PFSK-1 (cell line): ENCODE data around the gene RALBP1.

Experiments used
- FOXP2 ChIP-seq: optimal IDR thresholded peaks from 2 replicates; pipeline ENCODE3; 2011; ENCODE audit warnings: borderline replicate concordance, control low read depth, inconsistent platforms; ENCODE audit not compliant: insufficient read depth; ENCODE audit errors: extremely low read length, extremely low read depth
- POLR2AphosphoS5 ChIP-seq: IDR thresholded peaks from 2 replicates; pipeline ENCODE4 v1.6.1; 2012; ENCODE audit warnings: low read depth, mild to moderate bottlenecking, control low read depth, low read length, moderate library complexity
- SIN3A ChIP-seq: IDR thresholded peaks from 2 replicates; pipeline ENCODE4 v1.6.1; 2012; ENCODE audit warnings: mild to moderate bottlenecking, low read length, moderate library complexity, borderline replicate concordance; ENCODE audit not compliant: insufficient read depth
- TAF1 ChIP-seq: IDR thresholded peaks from 2 replicates; pipeline ENCODE4 v1.6.1; 2012; ENCODE audit warnings: low read length, control low read depth, borderline replicate concordance; ENCODE audit not compliant: insufficient read depth
- TF ChIP-seq, protein P1 (sequence below), 2 experiments: IDR thresholded peaks; 2 replicates each; pipeline versions ENCODE4 v1.6.1 to v1.8.0; 2011 to 2012; ENCODE audit warnings: low read depth in 2 of 2, low read length in 2 of 2, control low read depth in 1 of 2, inconsistent platforms in 1 of 2, mild to moderate bottlenecking in 1 of 2, moderate library complexity in 1 of 2; ENCODE audit not compliant: insufficient read depth in 1 of 2

GRCh38 chr18:9517869-9518268 lies 42.6 kb downstream of the RALBP1 start:
- TF ChIP-seq TAF1 = no peak
- TF ChIP-seq POLR2AphosphoS5 = no peak
- TF ChIP-seq, protein P1, sequence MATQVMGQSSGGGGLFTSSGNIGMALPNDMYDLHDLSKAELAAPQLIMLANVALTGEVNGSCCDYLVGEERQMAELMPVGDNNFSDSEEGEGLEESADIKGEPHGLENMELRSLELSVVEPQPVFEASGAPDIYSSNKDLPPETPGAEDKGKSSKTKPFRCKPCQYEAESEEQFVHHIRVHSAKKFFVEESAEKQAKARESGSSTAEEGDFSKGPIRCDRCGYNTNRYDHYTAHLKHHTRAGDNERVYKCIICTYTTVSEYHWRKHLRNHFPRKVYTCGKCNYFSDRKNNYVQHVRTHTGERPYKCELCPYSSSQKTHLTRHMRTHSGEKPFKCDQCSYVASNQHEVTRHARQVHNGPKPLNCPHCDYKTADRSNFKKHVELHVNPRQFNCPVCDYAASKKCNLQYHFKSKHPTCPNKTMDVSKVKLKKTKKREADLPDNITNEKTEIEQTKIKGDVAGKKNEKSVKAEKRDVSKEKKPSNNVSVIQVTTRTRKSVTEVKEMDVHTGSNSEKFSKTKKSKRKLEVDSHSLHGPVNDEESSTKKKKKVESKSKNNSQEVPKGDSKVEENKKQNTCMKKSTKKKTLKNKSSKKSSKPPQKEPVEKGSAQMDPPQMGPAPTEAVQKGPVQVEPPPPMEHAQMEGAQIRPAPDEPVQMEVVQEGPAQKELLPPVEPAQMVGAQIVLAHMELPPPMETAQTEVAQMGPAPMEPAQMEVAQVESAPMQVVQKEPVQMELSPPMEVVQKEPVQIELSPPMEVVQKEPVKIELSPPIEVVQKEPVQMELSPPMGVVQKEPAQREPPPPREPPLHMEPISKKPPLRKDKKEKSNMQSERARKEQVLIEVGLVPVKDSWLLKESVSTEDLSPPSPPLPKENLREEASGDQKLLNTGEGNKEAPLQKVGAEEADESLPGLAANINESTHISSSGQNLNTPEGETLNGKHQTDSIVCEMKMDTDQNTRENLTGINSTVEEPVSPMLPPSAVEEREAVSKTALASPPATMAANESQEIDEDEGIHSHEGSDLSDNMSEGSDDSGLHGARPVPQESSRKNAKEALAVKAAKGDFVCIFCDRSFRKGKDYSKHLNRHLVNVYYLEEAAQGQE (IDR thresholded peaks at IDR 0.05; ENCODE audit: insufficient read depth in 1 of 2, low read depth in 2 of 2, low read length in 2 of 2) = no peak
- no peak for TF ChIP-seq SIN3A
- TF ChIP-seq FOXP2 = no peak
